GM21723 (cell line): Measurements from ENCODE around the gene MYL10.

Experiments
- ATAC-seq: cut with Tn5 transposase; IDR thresholded peaks from one replicate; pipeline ENCODE4 v1.9.1; 2021; ENCODE audit warnings: mild to moderate bottlenecking, moderate library complexity; ENCODE audit not compliant: unreplicated experiment

Gene MYL10

DNA sequence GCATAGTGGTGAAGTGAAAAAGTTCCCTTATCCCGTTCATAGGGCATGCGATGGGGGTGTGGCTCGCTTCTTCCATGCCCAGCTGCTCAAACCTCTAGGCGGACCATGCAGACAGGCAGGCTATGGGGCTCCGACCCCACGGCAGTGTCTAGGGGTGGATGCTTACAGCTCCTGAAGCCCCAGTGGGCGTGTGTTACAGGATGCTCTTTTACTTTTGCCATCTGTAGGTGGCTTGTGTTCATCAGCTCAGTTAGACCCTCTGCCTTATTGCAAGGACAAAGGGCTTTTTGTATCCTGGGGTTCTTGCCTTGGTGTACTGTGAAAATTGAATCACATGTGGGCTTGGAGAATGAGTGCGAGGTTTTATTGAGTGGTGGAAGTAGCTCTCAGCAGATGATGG is at the start of gene MYL10:
MYL10 (minus strand) TSS at position 126 of the 400 bp plus-strand sequence. CDS start 178 bp downstream, outside the sequence.
- ATAC-seq, result no peak

DNA sequence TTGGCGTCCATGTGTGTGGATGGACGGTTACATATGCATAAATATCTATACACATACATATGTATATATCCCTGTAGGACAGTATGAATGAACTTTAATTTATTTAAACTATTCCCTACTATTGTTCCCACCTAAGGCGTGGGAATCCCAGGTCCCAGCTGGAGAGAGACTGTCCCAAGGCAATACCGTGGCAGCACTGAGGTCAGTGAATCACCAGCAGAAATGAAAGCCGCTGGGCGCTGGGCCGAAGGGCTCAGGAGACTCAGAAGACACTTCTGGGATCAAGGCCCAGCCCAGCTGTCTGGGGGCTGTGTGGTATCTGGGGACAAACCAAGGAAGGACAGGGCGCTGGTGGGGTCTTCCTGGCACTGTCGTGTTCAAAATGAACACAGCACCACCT is 49.6 kb upstream of the MYL10 start:
- no peak for ATAC-seq

- ATAC-seq, result no peak
Observed at GRCh38 chr7:101677797-101678479, 48.8 kb upstream of the MYL10 start.

DNA sequence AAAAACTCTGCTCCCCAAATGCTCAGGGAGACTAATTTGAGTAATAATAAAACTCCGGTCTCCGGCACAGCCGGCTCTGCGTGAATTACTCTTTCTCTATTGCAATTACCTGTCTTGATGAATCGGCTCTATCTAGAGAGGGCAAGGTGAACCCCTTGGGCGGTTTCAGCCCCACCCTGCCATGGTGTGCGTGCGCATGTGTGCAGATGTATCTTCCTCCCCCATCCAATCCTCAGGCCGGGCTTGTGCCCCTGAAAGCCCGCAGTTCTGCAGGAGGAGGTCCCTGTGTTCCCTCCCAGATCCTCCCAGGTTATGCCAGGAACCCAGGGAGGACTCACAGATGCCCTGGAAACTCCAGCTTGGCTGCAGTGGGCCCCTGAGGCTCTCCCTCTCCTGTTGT is 48.3 kb upstream of the MYL10 start:
- no peak for ATAC-seq

- ATAC-seq, result no peak
Observed at GRCh38 chr7:101676956-101677355, 47.9 kb upstream of the MYL10 start.

- no peak for ATAC-seq
Observed at GRCh38 chr7:101676062-101676598, 47.0 kb upstream of the MYL10 start.

DNA sequence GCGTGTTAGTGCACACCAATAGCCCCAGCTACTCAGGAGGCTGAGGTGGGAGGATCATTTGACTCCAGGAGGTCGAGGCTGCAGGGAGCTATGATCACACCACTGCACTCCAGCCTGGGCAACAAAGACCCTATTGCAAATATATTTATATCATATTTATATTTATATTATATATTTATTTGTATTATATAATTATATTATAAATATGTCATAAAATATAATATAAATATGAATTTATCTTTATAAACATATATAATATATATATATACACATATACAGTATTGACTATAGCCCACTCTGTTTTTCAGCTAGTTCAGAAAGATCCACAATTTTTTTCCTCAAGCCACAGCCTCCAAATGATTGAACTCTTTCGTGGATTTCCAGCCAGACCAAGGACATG is 45.3 kb upstream of the MYL10 start:
- ATAC-seq, result no peak

DNA sequence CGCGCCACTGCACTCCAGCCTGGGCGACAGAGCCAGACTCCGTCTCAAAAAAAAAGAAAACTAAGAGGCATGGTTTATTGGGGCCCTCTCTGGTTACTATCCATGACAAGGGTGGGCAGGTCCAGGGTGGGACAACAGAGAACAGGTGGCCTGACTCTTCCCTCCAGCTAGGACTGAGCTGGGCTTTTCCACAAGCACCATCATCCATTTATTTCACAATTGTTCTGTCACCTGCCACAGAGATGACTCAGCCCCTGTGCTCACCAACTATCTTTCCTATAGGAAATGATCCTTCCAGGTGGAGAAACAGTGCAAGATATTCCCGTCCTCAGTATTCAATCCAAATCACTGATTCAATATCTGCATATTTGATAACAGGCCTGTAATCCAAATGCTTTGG is 44.9 kb upstream of the MYL10 start:
- no peak for ATAC-seq

DNA sequence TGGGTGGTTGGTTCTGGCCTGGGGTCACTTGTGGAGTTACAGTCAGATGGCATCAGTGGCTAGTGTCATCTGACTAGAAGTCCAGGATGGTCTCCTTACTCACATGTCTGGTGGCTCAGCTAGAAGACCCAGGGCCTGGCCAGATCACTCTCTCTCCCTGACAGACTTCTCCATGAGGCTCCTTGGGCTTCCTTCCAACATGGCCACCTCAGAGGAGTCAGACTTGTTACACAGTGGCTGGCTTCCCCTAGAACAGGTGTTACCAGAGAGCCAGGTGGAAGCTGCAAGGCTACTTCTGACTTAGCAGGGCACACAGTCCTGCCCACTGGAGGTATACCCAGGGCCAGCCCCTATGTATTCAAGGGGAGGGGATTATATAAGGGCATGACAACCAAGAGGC is 44.2 kb upstream of the MYL10 start:
- no peak for ATAC-seq

GRCh38 chr7:101671371-101672356 is 42.6 kb upstream of the MYL10 start:
- ATAC-seq, result no peak

GRCh38 chr7:101669307-101669706 is 40.2 kb upstream of the MYL10 start:
- no peak for ATAC-seq

DNA sequence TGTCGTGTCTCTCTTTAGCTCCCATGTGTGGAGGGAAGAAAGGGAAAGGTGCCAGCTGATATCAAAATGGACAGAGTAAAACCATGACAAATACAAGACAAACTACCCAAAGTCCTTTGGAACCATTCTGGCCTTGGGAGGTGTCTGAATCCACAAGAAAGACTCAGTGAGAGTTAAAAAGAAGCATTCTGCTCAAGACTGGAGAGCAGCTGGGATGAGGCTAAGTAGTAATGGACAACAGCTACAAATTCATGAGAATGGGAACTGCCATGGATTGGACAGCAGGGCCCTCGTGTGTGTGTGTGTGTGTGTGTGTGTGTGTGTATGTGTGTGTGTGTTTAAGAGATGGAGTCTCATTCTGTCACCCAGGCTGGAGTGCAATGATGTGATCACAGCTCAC is 39.6 kb upstream of the MYL10 start:
- ATAC-seq, result no peak

DNA sequence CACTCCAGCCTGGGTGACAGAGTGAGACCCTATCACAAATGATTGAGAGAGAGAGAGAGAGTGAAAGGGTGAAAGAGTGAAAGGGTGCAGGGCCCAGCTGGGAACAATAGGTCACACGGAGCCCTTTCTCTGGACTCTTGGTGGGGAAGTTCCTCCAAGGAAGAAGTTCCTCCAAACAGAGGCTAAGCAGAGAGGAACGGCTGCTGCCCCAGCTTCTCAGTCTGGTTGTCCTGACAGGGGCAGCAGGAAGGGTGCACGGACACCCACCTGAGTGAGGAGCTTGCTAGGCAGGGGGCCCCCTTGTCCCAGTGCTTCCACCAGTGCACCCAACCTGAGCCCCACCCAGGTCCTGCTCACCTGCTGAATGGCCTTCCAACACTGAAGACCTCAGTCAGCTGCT is 38.8 kb upstream of the MYL10 start:
- no peak for ATAC-seq

DNA sequence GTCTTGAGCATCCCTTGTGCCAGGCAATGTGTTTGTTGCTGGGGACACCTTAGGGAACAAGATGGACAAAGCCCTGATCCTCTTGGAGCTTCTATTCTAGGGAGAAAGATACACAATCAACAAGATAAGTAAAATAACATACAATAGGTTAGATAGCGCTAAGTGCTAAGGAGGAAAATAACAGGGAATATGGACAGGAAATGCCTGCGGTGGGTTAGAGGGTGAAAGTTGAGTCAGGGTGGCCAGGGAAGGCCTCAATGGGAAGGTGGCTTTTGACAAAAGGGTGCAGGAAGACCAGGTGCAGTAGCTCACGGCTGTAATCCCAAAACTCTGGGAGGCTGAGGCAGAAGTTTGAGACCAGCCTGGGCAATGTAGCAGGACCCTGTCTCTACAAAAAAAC is 38.3 kb upstream of the MYL10 start:
- no peak for ATAC-seq

DNA sequence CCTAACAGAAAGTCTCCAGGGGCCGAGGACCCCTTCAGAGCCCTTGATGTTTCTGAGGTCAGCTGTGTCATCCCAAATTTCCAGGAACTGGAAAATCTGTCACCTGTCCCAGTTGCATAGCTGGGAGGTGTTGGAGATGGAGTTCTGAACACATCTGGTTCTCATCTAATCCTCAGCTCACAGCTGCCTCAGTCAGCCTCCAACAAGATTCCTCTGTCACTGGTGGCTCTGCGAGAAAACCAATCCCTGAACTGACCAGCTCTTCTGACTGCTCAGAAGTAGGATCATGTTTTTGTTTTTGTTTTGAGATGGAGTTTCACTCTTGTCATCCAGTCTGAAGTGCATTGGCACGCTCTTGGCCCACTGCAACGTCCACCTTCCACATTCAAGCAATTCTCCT is 37.6 kb upstream of the MYL10 start:
- ATAC-seq, result no peak

DNA sequence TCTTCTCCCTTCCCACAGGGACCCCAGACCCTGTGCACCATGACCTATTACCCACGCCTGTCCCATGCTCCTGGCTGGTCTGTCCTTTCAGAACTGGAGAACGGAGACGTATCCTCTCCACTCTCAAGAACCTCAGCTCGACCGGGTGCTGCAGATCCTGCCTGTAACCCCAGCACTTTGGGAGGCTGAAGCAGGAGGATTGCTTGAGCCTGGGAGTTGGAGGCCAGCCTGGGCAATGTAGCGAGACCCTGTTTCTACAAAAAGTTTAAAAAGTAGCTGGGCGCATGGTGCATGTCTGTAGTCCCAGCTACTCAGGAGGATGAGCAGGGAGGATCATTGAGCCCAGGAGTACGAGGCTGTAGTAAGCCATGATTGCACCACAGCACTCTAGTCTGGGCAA is 37.2 kb upstream of the MYL10 start:
- ATAC-seq, result no peak

DNA sequence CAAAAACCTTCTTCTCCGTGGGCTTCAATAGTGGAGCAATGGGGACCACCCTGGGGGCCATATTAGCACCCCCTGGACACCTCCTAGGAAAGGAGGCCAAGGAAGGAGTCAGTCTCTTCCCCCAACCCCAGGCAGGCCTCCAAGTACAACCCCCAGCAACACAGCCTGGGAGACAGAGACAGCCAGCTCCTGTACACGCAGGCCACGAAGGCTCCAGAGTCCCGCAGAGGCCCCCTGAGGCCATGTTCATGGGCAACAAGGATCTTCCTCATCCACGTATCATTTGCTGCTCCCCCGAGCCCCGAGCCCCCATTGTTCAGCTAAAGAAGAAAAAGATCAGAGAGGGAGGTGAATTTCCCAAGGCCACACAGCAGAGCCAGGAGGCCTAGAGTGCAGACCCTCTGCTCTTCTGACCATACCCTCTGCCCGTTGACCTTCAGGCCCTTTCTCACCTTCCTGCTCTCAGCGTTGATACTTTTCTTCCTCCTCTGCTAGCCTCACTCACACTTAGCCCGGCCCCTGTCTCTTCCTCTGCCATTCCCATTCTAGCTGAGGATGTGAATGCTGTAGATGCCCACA is 35.9 kb upstream of the MYL10 start:
- ATAC-seq, result no peak

DNA sequence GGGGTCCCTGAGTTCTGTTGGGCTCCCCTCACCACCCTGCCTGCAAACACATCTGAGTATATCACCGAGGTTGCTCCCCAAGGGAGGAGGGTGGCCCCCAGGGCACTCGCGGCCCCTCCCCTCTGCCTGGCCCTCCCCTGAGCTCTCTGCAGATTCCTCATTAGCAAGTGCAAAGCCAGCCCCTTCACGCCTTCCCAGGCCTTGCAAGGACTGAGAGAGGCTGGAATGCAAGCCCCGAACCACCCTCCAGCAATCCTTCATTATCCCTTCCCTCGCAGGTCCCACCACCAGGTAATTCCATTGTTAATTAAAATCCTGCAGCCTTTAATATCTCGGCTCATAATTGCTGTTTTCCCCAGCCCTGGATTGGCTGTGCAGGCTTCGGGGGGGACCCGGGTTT is 35.3 kb upstream of the MYL10 start:
- ATAC-seq, result no peak

GRCh38 chr7:101663747-101664146 is 34.7 kb upstream of the MYL10 start:
- ATAC-seq, result no peak

GRCh38 chr7:101662447-101662998 is 33.4 kb upstream of the MYL10 start:
- no peak for ATAC-seq

DNA sequence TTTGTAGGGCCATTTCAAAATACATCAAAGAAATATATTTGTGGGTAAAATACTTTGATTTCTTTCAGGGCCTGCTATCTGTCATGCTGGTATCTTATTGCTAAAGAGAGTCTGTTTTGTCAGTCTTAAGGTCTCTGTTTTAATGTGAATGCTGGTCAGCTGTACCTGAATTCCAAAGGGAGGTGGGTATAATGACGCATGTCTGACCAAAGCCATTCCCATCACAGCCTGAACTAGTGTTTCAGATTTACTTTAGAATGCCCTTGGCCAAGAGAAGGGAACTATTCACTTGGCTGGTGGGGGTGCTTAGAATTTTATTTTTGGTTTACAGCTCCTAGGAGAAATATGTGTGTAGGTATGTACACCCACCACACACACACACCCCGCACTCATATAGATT is 30.6 kb upstream of the MYL10 start:
- no peak for ATAC-seq
